Kidney epithelial cell (primary cell): ENCODE results near the gene CCL21. TPM values are rescaled to one million over a fixed set of nuclear protein-coding genes. Genes with fewer than 3 reads are reported as not detected.

ENCODE experiments used
- DNase-seq: peaks from one replicate; pipeline ENCODE4 v3.0.0-alpha.2; 2010; ENCODE audit warnings: low read depth
- H3K27me3 ChIP-seq: 2 replicates; pipeline ENCODE4 v1.6.0; 2011; ENCODE audit warnings: low read length; ENCODE audit not compliant: control insufficient read depth, insufficient read depth
- H3K36me3 ChIP-seq: 2 replicates; pipeline ENCODE4 v1.5.1; 2011; ENCODE audit warnings: low read length; ENCODE audit not compliant: control insufficient read depth, insufficient read depth
- H3K4me3 ChIP-seq: 2 replicates; pipeline ENCODE4 v1.5.1; 2011; ENCODE audit warnings: low read depth, mild to moderate bottlenecking, control low read depth, low read length
- CTCF ChIP-seq: IDR thresholded peaks from 2 replicates; pipeline ENCODE4 v1.5.1; 2011; ENCODE audit warnings: mild to moderate bottlenecking, moderate library complexity, low read length, control low read depth, inconsistent platforms; ENCODE audit not compliant: insufficient read depth, poor library complexity, severe bottlenecking
- total RNA-seq: library from RNA; depleted of rRNA; stranded (reverse); fragments of >200 nt; gene quantifications from 2 replicates; pipeline ENCODE4 v1.2.3, GENCODE V29; 2015

The CCL21 gene
- total RNA-seq, 1 donor from 2014 or later = not detected

DNA sequence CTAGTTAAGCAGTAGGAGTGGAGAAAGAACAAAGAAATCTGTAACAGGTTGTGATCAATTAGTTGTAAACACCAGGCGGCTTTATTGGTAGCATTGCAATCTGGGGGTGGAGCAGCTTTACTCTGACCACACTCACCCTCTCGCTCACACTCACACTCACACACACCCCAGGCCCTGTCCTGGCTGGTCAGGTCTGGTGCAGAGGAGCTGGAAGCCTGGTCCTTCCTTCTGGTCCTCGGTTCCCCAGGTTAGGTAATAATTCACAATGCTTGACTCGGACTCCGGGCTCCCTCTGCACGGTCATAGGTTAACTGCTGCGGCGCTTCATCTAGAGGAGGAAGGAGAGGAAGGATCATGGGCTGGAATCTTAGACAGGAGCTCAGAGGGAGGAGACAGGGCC is 20.4 kb downstream of the CCL21 start:
- no peak for TF ChIP-seq CTCF
- Histone ChIP-seq H3K4me3 (no peak overlapping the region), H3K36me3 (no peaks in the 10 kb centered on the region), H3K27me3 (peaks cover 10% of the 10 kb centered on the region)
- no peak for DNase-seq

DNA sequence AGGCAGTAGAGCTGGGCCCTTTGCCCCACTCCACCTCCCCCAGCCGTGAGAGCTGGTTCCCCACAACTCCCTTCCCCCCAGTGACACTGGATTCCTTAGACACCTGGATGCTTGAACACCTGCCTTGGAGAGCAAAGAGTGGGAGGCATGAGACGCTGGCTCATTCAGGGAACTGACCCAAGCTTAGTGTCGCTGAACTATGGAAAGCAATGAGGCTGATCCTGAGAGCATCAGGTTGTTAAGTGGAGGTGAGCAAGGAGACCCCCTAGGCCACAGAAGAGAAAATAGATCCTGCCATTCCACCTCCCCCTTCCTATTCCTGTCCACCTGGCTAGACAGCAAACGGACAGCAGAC is 20.8 kb downstream of the CCL21 start:
- no peak overlapping the region for H3K4me3 ChIP-seq
- no peaks in the 10 kb centered on the region for H3K36me3 ChIP-seq
- no peak for DNase-seq
- H3K27me3 ChIP-seq = peaks cover 10% of the 10 kb centered on the region
- no peak for TF ChIP-seq CTCF

DNA sequence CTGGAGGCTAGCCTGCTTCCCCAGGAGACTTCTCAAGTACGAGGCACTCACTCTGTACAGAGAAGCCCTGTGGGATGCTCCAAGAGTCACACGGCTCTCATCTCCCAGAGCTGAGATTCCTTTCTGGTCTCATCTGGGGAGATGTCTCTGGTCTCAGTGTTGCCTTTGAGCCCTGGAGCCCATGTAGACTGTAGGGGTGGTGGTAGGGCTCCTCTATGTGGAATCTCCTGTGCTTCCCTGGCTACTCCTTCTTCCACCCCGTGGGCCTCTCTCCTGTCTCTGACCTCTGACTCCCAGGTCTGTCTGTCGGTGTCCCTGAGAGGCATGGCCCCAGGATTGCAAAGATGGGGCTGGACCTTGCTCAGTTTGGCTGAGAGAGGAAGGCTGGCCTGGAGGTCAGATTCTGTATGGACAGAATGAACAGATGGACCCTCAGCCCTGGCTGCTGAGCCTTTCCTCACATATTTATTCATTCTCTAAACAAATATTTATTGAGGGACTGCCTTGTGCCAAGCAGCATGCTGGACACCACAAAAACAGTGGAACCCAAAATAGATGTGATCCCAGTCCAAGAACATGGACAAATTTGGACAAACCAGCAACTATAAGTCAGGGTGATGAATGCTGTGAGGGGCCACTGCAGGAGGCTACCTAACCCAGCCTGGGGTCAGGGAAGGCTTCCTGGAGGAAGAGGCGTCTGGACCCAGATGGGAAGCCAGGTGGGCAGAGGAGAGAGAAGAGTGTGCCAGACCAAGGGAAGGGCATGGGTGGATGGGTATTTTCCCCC is 21.4 kb downstream of the CCL21 start:
- H3K36me3 ChIP-seq = no peaks in the 10 kb centered on the region
- DNase-seq = no peak
- no peak overlapping the region for H3K4me3 ChIP-seq
- TF ChIP-seq CTCF = no peak
- peaks cover 10% of the 10 kb centered on the region for H3K27me3 ChIP-seq

- DNase-seq = no peak
- no peak for TF ChIP-seq CTCF
- Histone ChIP-seq H3K4me3 (no peak overlapping the region), H3K36me3 (no peaks in the 10 kb centered on the region), H3K27me3 (peaks cover 10% of the 10 kb centered on the region)
Measured at GRCh38 chr9:34687276-34688030, 22.5 kb downstream of the CCL21 start.

DNA sequence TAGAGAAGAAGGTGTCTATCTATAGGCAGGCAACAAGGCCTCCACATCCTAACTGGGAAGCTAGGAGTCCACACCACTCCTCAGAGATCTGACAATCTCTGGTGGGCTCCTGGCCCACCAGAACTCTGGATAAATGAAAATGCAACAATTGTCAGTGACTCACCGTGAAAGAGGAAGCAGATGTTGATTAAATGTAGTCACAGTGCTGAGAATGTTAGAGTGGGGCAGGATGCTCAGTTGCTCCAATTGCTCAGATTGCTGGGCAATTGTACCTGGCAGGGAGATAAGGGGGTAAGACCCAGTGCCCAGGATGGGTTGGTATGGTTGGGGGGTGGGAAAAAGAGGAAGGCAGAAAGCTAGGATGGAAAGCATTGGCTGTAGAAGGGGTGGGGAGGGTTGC is 23.2 kb downstream of the CCL21 start:
- peaks cover 10% of the 10 kb centered on the region for H3K27me3 ChIP-seq
- no peak overlapping the region for H3K4me3 ChIP-seq
- TF ChIP-seq CTCF = no peak
- no peak for DNase-seq
- H3K36me3 ChIP-seq = no peaks in the 10 kb centered on the region
